H7 (cell line): ENCODE results near the gene ARHGAP35. TPM values are rescaled to one million over a fixed set of nuclear protein-coding genes. Genes with fewer than 3 reads are reported as not detected.

Source experiments
- DNase-seq: peaks from one replicate; pipeline ENCODE4 v3.0.0; 2012
- H3K27me3 ChIP-seq: 2 replicates; pipeline ENCODE4 v1.6.0; 2011; ENCODE audit warnings: mild to moderate bottlenecking, low read length; ENCODE audit not compliant: control insufficient read depth, insufficient read depth
- H3K36me3 ChIP-seq: replicated peaks from 2 replicates; pipeline ENCODE4 v1.5.1; 2011; ENCODE audit warnings: low read length; ENCODE audit not compliant: control insufficient read depth, insufficient read depth
- H3K4me3 ChIP-seq: 2 replicates; pipeline ENCODE4 v1.5.1; 2011; ENCODE audit warnings: low read depth, mild to moderate bottlenecking, control low read depth, low read length, moderate library complexity; ENCODE audit not compliant: insufficient read depth
- total RNA-seq: library from RNA; depleted of rRNA; stranded (reverse); fragments of >200 nt; shearing (Covaris generic); gene quantifications from 2 replicates; pipeline ENCODE4 v1.2.3, GENCODE V29; 2014; rRNA removed

ARHGAP35 gene
- total RNA-seq, 1 experiment from 2014 or later = 23.3 TPM

DNA sequence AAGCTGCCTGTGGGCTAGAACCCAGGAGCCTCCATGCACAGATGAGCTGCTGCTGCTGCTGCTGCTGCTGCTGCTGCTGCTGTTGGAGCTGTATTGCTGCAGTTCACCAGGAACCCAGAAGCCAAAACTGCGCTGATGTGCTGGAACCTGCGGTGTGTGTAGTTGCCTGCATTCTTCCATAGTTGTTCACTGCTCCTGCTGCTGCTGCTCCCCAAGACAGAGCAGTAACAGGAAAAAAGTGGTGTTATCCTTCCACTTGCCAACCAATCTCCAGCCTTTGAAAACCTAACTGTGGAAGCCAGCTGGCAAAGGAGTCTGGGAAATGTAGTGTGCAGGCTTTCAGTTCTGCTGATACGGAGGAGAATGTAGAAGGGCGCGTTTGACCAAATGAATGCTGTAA, 37.9 kb downstream of the ARHGAP35 start:
- H3K36me3 ChIP-seq = no peaks in the 10 kb centered on the region
- no peaks in the 10 kb centered on the region for H3K27me3 ChIP-seq
- DNase-seq = no peak
- no peak overlapping the region for H3K4me3 ChIP-seq

- Histone ChIP-seq H3K4me3 (no peak overlapping the region), H3K36me3 (no peaks in the 10 kb centered on the region; the same call in 1 of the 2 replicates), H3K27me3 (no peaks in the 10 kb centered on the region)
- DNase-seq = no peak
Observed at GRCh38 chr19:46900341-46900740, 39.5 kb downstream of the ARHGAP35 start.

DNA sequence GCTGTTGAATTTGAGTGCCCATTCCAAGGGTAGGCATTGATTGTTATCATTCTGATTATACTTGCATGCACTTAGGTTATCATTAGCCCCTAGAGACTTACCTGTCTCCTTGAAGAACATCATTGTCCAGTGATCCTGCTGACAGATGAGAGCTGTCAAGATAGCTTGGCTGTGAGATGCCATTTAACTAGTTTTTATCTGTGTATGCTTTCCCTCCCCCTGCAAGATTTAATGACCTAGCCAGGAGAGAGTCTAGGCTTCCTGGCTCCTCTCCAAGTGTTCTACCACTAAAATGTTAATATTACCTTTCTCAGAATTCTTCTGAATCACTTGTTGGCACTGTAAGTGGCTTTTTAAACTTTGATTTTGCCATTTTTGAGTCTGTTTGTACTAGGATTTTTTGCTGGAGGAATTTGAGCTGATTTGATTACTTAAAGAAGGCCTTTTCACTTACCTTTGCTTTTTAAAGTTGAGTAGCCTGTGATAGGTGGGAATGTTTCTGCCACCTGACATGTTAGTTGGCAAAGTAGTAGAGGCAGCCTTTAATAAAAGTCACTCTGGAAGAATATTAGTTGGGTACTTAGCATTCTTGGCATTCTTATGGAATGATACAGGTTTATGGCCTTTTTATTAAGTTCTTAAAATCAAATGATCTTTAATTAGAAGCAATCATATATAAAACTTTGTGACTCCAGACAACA, 41.1 kb downstream of the ARHGAP35 start:
- H3K4me3 ChIP-seq = no peak overlapping the region
- no peak for DNase-seq
- no peaks in the 10 kb centered on the region for H3K27me3 ChIP-seq
- H3K36me3 ChIP-seq = no peaks in the 10 kb centered on the region; the same call in 1 of the 2 replicates

- Histone ChIP-seq H3K4me3 (no peak overlapping the region), H3K36me3 (no peaks in the 10 kb centered on the region; the same call in 1 of the 2 replicates), H3K27me3 (no peaks in the 10 kb centered on the region)
- no peak for DNase-seq
Observed at GRCh38 chr19:46902402-46902766, 41.6 kb downstream of the ARHGAP35 start.

GRCh38 chr19:46903458-46903857, 42.7 kb downstream of the ARHGAP35 start:
- no peaks in the 10 kb centered on the region; the same call in 1 of the 2 replicates for H3K36me3 ChIP-seq
- no peak for DNase-seq
- no peaks in the 10 kb centered on the region for H3K27me3 ChIP-seq
- no peak overlapping the region for H3K4me3 ChIP-seq

- peak; percentile 43 for DNase-seq
- Histone ChIP-seq H3K27me3 (no peaks in the 10 kb centered on the region), H3K36me3 (no peaks in the 10 kb centered on the region; the same call in 1 of the 2 replicates), H3K4me3 (no peak overlapping the region)
Observed at GRCh38 chr19:46904114-46905060, 43.6 kb downstream of the ARHGAP35 start.

DNA sequence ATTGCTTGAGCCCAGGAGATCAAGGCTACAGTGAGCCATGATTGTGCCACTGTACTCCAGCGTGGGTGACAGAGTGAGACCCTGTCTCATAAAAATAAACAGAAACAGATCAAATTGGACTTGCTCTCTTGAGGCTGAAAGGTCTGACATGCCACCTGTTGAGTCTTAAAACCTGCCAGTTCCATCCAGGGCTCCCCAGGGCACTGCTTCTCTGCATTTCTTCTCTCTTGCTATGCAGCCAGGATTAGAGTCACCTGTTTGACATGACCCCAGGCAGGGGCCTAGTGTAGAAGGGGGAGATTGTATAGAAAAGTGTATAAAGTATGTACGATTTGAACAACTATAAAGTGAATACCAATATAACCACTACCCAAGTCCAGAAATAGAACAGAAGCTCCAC, 45.4 kb downstream of the ARHGAP35 start:
- Histone ChIP-seq H3K27me3 (no peaks in the 10 kb centered on the region), H3K36me3 (no peaks in the 10 kb centered on the region; the same call in 1 of the 2 replicates), H3K4me3 (no peak overlapping the region)
- no peak for DNase-seq

DNA sequence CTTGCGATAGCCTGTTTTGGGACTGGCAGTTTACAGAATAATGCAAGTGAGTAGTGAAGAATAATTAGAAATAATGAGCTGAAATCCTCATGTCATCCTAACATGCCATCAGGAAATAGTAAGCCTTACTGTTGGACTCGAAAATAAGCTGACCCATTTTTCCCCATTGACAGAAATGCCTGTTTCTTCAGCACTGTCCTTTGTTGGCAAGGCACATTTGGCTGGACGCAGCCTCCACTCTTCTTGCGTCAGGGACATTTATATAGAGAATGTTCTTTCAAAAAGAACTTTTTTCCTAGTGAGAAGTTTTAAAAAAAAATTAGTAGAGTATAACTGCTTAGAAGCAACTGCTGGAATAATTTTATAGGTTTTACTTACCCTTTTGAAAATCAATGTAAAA, 47.1 kb downstream of the ARHGAP35 start:
- no peak overlapping the region for H3K4me3 ChIP-seq
- no peak for DNase-seq
- no peaks in the 10 kb centered on the region for H3K27me3 ChIP-seq
- no peaks in the 10 kb centered on the region; the same call in 1 of the 2 replicates for H3K36me3 ChIP-seq

GRCh38 chr19:46909356-46909755, 48.6 kb downstream of the ARHGAP35 start:
- Histone ChIP-seq H3K36me3 (no peaks in the 10 kb centered on the region; the same call in 1 of the 2 replicates), H3K27me3 (no peaks in the 10 kb centered on the region), H3K4me3 (no peak overlapping the region)
- no peak for DNase-seq

Other genes starting within 250 kb of the ARHGAP35 start
- 0.14 and 0.18 TPM in 2 replicates for gene PTGIR, start 235.9 kb upstream of the ARHGAP35 start, total RNA-seq
- not detected in 2 replicates for gene GNG8, start 224.8 kb upstream of the ARHGAP35 start, total RNA-seq
- 0.37 and 0.55 TPM in 2 replicates for gene DACT3, start 199.8 kb upstream of the ARHGAP35 start, total RNA-seq
- gene PRKD2, start 143.9 kb upstream of the ARHGAP35 start, total RNA-seq = 29.4 and 29.5 TPM in 2 replicates
- 15.8 and 22.4 TPM in 2 replicates for gene FKRP, start 114.9 kb upstream of the ARHGAP35 start, total RNA-seq
- gene STRN4, start 114.5 kb upstream of the ARHGAP35 start, total RNA-seq = 169 and 188 TPM in 2 replicates
- gene SLC1A5, start 72.4 kb upstream of the ARHGAP35 start, total RNA-seq = 156 and 203 TPM in 2 replicates
- gene AP2S1, start 10.2 kb upstream of the ARHGAP35 start, total RNA-seq = 266 and 318 TPM in 2 replicates
- 3.2 and 6.1 TPM in 2 replicates for gene NPAS1, start 158.8 kb downstream of the ARHGAP35 start, total RNA-seq
- 127 and 173 TPM in 2 replicates for gene TMEM160, start 187.6 kb downstream of the ARHGAP35 start, total RNA-seq